Trophoblast cell (in vitro differentiated cells and primary cell): ENCODE data around the gene SUPT20H. TPM values are rescaled to one million over a fixed set of nuclear protein-coding genes. Genes with fewer than 3 reads are reported as not detected.

ENCODE experiments used
- DNase-seq, 2 donors: peaks; one replicate each; pipeline ENCODE4 v3.0.0-alpha.2; 2016
- H2AFZ ChIP-seq: 2 replicates; pipeline ENCODE4 v1.6.1; 2013; ENCODE audit warnings: low read length, moderate library complexity, mild to moderate bottlenecking; ENCODE audit not compliant: insufficient read depth, poor library complexity
- H2AK5ac ChIP-seq: 2 replicates; pipeline ENCODE4 v1.6.1; 2013; ENCODE audit warnings: mild to moderate bottlenecking, low read length
- H2BK120ac ChIP-seq: 2 replicates; pipeline ENCODE4 v1.6.1; 2013; ENCODE audit warnings: low read length, mild to moderate bottlenecking, moderate library complexity; ENCODE audit not compliant: insufficient read depth, poor library complexity
- H2BK12ac ChIP-seq: 2 replicates; pipeline ENCODE4 v1.6.1; 2013; ENCODE audit warnings: mild to moderate bottlenecking, low read length, moderate library complexity
- H2BK5ac ChIP-seq: 2 replicates; pipeline ENCODE4 v1.6.1; 2013; ENCODE audit warnings: low read length, low read depth, moderate library complexity, mild to moderate bottlenecking; ENCODE audit not compliant: poor library complexity
- H3K14ac ChIP-seq: 2 replicates; pipeline ENCODE4 v1.6.1; 2013; ENCODE audit warnings: mild to moderate bottlenecking, low read length
- H3K18ac ChIP-seq: 2 replicates; pipeline ENCODE4 v1.6.1; 2013; ENCODE audit warnings: mild to moderate bottlenecking, low read length
- H3K23ac ChIP-seq: 2 replicates; pipeline ENCODE4 v1.6.1; 2013; ENCODE audit warnings: low read length
- H3K27ac ChIP-seq: 2 replicates; pipeline ENCODE4 v1.5.1; 2013; ENCODE audit warnings: low read depth, mild to moderate bottlenecking, inconsistent platforms, low read length, moderate library complexity
- H3K27me3 ChIP-seq: 2 replicates; pipeline ENCODE4 v1.6.1; 2013; ENCODE audit warnings: inconsistent platforms, mild to moderate bottlenecking, low read length, moderate library complexity; ENCODE audit not compliant: insufficient read depth
- H3K36me3 ChIP-seq, 2 experiments: 1 replicate in 1 of 2; 2 replicates in 1 of 2; pipeline ENCODE4 v1.6.1; 2013; ENCODE audit warnings: low read length in 2 of 2, mild to moderate bottlenecking in 2 of 2, moderate library complexity in 1 of 2; ENCODE audit not compliant: insufficient read depth in 2 of 2, control insufficient read depth in 1 of 2
- H3K4ac ChIP-seq: 2 replicates; pipeline ENCODE4 v1.6.1; 2013; ENCODE audit warnings: low read depth, mild to moderate bottlenecking, low read length, moderate library complexity
- H3K4me1 ChIP-seq, 2 experiments: 1 replicate in 1 of 2; 2 replicates in 1 of 2; pipeline ENCODE4 v1.6.1; 2013; ENCODE audit warnings: low read length in 2 of 2, mild to moderate bottlenecking in 2 of 2, moderate library complexity in 1 of 2; ENCODE audit not compliant: insufficient read depth in 2 of 2, control insufficient read depth in 1 of 2
- H3K4me2 ChIP-seq: 2 replicates; pipeline ENCODE4 v1.6.1; 2013; ENCODE audit warnings: inconsistent platforms, mild to moderate bottlenecking, low read length, moderate library complexity
- H3K4me3 ChIP-seq: 2 replicates; pipeline ENCODE4 v1.5.1; 2013; ENCODE audit warnings: mild to moderate bottlenecking, low read depth, low read length, inconsistent platforms
- H3K79me1 ChIP-seq: one replicate; pipeline ENCODE4 v1.6.1; 2013; ENCODE audit warnings: low read length
- H3K79me2 ChIP-seq: 2 replicates; pipeline ENCODE4 v1.6.1; 2013; ENCODE audit warnings: low read length, mild to moderate bottlenecking; ENCODE audit not compliant: control insufficient read depth, insufficient read depth, poor library complexity
- H3K9ac ChIP-seq: 2 replicates; pipeline ENCODE4 v1.6.1; 2013; ENCODE audit warnings: mild to moderate bottlenecking, low read length
- H3K9me3 ChIP-seq: 2 replicates; pipeline ENCODE4 v1.6.1; 2013; ENCODE audit warnings: low read depth, mild to moderate bottlenecking, control low read depth, inconsistent platforms, low read length; ENCODE audit not compliant: insufficient read depth
- H4K12ac ChIP-seq: 2 replicates; pipeline ENCODE4 v1.6.1; 2013; ENCODE audit warnings: low read depth, mild to moderate bottlenecking, low read length, moderate library complexity
- H4K8ac ChIP-seq: 2 replicates; pipeline ENCODE4 v1.6.1; 2013; ENCODE audit warnings: low read depth, mild to moderate bottlenecking, low read length, moderate library complexity
- H4K91ac ChIP-seq: one replicate; pipeline ENCODE4 v1.6.1; 2013; ENCODE audit warnings: low read depth, mild to moderate bottlenecking, low read length, moderate library complexity
- WGBS: extraction: QIAGEN DNeasy Blood & Tissue Kit; methylation state at CpG from one replicate; pipeline ENCODE4 v1.1.7; 2013; ENCODE audit warnings: missing lambda C conversion rate; ENCODE audit not compliant: insufficient read length, insufficient coverage; ENCODE audit errors: extremely low coverage; 5-methylcytosine and 5-hydroxymethylcytosine counted together
- polyA plus RNA-seq: library from polyadenylated mRNA; stranded (reverse); fragments of 200-250 nt; gene quantifications from 2 replicates; pipeline ENCODE4 v1.2.3, GENCODE V29; 2013

Gene SUPT20H
- polyA plus RNA-seq, result 86.7 and 88.4 TPM in 2 replicates

GRCh38 chr13:37058910-37059847, at the start of gene SUPT20H:
TSS of gene SUPT20H (minus strand) at chr13:37059688. CDS start at chr13:37051490, 8,198 bp downstream.
- Histone ChIP-seq H3K27me3 (no peaks in the 10 kb centered on the region), H3K79me1 (peaks cover 4% of the 10 kb centered on the region), H4K8ac (peak within 1 kb of the TSS; percentile 98), H3K9me3 (no peaks in the 10 kb centered on the region), H3K4ac (peak within 1 kb of the TSS; percentile 52), H2AK5ac (peak within 1 kb of the TSS; percentile 76), H3K4me3 (peak within 1 kb of the TSS; percentile 97), H2AFZ (peak within 1 kb of the TSS; percentile 75), H2BK5ac (peak within 1 kb of the TSS; percentile 62), H3K4me1 (peaks cover 0 to 4% of the 10 kb centered on the region in 2 experiments), H4K12ac (peak within 1 kb of the TSS; percentile 66), H2BK12ac (no peak within 1 kb of the TSS), H3K27ac (peak within 1 kb of the TSS; percentile 40), H3K36me3 (peaks cover 4 to 5% of the 10 kb centered on the region in 2 experiments), H3K79me2 (peaks cover 14% of the 10 kb centered on the region), H4K91ac (peak within 1 kb of the TSS; percentile 72), H3K23ac (no peak within 1 kb of the TSS), H3K14ac (peak within 1 kb of the TSS; percentile 95), H3K9ac (peak within 1 kb of the TSS; percentile 85), H3K4me2 (peak within 1 kb of the TSS; percentile 68), H3K18ac (peak within 1 kb of the TSS; percentile 92), H2BK120ac (no peak within 1 kb of the TSS)
- peak; percentile 92 to 93 for DNase-seq
- WGBS, result no CpG with 5 or more reads among the region's 75 CpGs

- no peaks in the 10 kb centered on the region for H3K36me3 ChIP-seq
- no peak overlapping the region for H3K23ac ChIP-seq
- no peak overlapping the region for H4K12ac ChIP-seq
- no peak overlapping the region for H4K8ac ChIP-seq
- no peak overlapping the region for H3K4me3 ChIP-seq
- H2AFZ ChIP-seq, result no peak overlapping the region
- H2BK12ac ChIP-seq, result no peak overlapping the region
- H3K79me2 ChIP-seq, result no peaks in the 10 kb centered on the region
- no peaks in the 10 kb centered on the region for H3K27me3 ChIP-seq
- H2AK5ac ChIP-seq, result no peak overlapping the region
- H3K9ac ChIP-seq, result no peak overlapping the region
- H3K18ac ChIP-seq, result no peak overlapping the region
- no peak overlapping the region for H3K14ac ChIP-seq
- H3K4me1 ChIP-seq, result peaks cover 0 to 2% of the 10 kb centered on the region in 2 experiments
- no peak overlapping the region for H2BK5ac ChIP-seq
- H3K4me2 ChIP-seq, result no peak overlapping the region
- peaks cover 2% of the 10 kb centered on the region for H3K9me3 ChIP-seq
- no peak overlapping the region for H4K91ac ChIP-seq
- WGBS, result no CpG with 5 or more reads among the region's 1 CpG
- no peak overlapping the region for H3K27ac ChIP-seq
- peak; percentile 30 to 65 for DNase-seq
- no peak overlapping the region for H3K4ac ChIP-seq
- no peak overlapping the region for H2BK120ac ChIP-seq
- no peaks in the 10 kb centered on the region for H3K79me1 ChIP-seq
Observed at GRCh38 chr13:37109051-37109678, 49.7 kb upstream of the SUPT20H start.

- no peak overlapping the region for H2AFZ ChIP-seq
- H2BK5ac ChIP-seq, result no peak overlapping the region
- no peaks in the 10 kb centered on the region for H3K79me1 ChIP-seq
- H3K18ac ChIP-seq, result no peak overlapping the region
- H3K4me3 ChIP-seq, result no peak overlapping the region
- no peak for DNase-seq
- no peak overlapping the region for H4K91ac ChIP-seq
- no peak overlapping the region for H4K12ac ChIP-seq
- H3K14ac ChIP-seq, result no peak overlapping the region
- H3K9ac ChIP-seq, result no peak overlapping the region
- H3K9me3 ChIP-seq, result peaks cover 2% of the 10 kb centered on the region
- no peak overlapping the region for H3K23ac ChIP-seq
- no peak overlapping the region for H3K4me2 ChIP-seq
- H3K27ac ChIP-seq, result no peak overlapping the region
- WGBS, result no CpG with 5 or more reads among the region's 1 CpG
- no peaks in the 10 kb centered on the region for H3K79me2 ChIP-seq
- no peak overlapping the region for H2BK12ac ChIP-seq
- H3K4me1 ChIP-seq, result peaks cover 0 to 2% of the 10 kb centered on the region in 2 experiments
- no peak overlapping the region for H3K4ac ChIP-seq
- no peaks in the 10 kb centered on the region for H3K27me3 ChIP-seq
- H4K8ac ChIP-seq, result no peak overlapping the region
- H2BK120ac ChIP-seq, result no peak overlapping the region
- no peak overlapping the region for H2AK5ac ChIP-seq
- no peaks in the 10 kb centered on the region for H3K36me3 ChIP-seq
Observed at GRCh38 chr13:37107868-37108267, 48.4 kb upstream of the SUPT20H start.

GRCh38 chr13:37107456-37107855, 48.0 kb upstream of the SUPT20H start:
- H3K4me1 ChIP-seq, result peaks cover 0 to 2% of the 10 kb centered on the region in 2 experiments
- H2BK12ac ChIP-seq, result no peak overlapping the region
- H4K12ac ChIP-seq, result no peak overlapping the region
- H3K18ac ChIP-seq, result no peak overlapping the region
- no peak overlapping the region for H4K8ac ChIP-seq
- H3K4ac ChIP-seq, result no peak overlapping the region
- H3K9ac ChIP-seq, result no peak overlapping the region
- H3K23ac ChIP-seq, result no peak overlapping the region
- no peaks in the 10 kb centered on the region for H3K79me2 ChIP-seq
- H2AFZ ChIP-seq, result no peak overlapping the region
- H3K79me1 ChIP-seq, result no peaks in the 10 kb centered on the region
- peaks cover 2% of the 10 kb centered on the region for H3K9me3 ChIP-seq
- no peak overlapping the region for H4K91ac ChIP-seq
- WGBS, result no CpG with 5 or more reads among the region's 4 CpGs
- DNase-seq, result no peak
- no peak overlapping the region for H2BK120ac ChIP-seq
- no peak overlapping the region for H3K14ac ChIP-seq
- no peak overlapping the region for H3K4me3 ChIP-seq
- no peaks in the 10 kb centered on the region for H3K36me3 ChIP-seq
- H2AK5ac ChIP-seq, result no peak overlapping the region
- no peak overlapping the region for H3K27ac ChIP-seq
- H3K4me2 ChIP-seq, result no peak overlapping the region
- H2BK5ac ChIP-seq, result no peak overlapping the region
- no peaks in the 10 kb centered on the region for H3K27me3 ChIP-seq
